ENCODE data around the gene CSF3R.
"Not testable (repeated sequence)": the region's sequence is repeated elsewhere in the genome, so short reads cannot be mapped to it uniquely, and the experiment has no call there.

The CSF3R gene

DNA sequence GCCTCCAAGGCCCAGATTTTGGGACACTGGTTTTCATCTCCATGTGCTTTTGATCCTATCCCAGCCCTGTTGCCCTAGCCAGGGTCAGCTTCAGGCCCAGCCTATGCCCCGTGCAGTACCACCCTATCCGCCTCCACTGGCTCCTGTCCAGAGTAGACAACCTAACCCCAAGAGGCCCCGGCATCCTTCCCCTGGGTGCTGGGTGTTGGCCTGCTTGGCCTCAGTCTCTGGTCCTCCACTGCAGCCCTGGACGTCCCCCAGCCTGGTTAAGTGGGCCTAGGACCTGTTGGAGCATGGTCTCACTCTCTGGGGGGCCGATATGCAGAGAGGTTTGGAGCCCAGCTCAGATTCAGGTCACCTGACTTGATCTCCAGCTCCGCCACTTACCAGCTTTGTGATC lies 1.6 kb downstream of the CSF3R start:
- no peak for DNase-seq

- DNase-seq = no peak
Observed at GRCh38 chr1:36480161-36480560, 2.6 kb downstream of the CSF3R start.

- DNase-seq = no peak
Observed at GRCh38 chr1:36479505-36480051, 3.1 kb downstream of the CSF3R start.

DNA sequence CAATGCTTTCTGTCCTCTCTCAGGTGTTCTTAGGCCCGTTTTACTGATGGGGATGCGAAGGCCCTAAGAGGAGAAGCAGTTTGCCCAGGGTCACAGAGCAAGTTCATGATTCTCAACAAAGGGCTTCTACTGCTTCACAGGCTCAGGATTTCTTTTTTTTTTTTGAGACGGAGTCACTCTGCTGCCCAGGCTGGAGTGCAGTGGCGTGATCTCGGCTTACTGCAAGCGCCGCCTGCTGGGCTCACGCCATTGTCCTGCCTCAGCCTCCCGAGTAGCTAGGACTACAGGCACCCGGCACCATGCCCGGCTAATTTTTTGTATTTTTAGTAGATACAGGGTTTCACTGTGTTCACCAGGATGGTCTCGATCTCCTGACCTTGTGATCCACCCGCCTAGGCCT lies 5.1 kb downstream of the CSF3R start:
- not testable (repeated sequence) for DNase-seq

- no peak for DNase-seq
Observed at GRCh38 chr1:36476945-36477344, 5.8 kb downstream of the CSF3R start.

GRCh38 chr1:36475910-36476604 lies 6.7 kb downstream of the CSF3R start:
- DNase-seq = peak; percentile 20

DNA sequence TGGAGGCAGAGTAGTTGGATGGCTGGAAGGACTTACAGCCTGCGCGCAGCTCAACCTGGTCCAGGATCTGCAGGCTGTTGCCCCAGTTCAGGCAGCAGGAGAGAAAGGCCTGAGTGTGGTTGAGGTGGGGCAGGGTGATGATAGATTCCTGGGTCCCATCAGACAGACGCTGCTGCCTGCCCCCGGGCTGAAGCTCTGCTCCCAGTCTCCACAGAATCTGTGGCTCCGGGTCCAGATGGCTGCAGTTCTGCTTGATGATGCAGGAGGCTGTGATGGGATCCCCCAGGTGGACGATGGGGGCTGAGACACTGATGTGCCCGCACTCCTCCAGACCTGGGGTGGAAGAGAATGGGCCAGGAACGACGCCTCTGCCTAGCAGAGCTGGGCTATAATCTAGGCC lies 7.4 kb downstream of the CSF3R start:
- DNase-seq = no peak

GRCh38 chr1:36472656-36473055 lies 10.1 kb downstream of the CSF3R start:
- DNase-seq = no peak

GRCh38 chr1:36471830-36472641 lies 10.7 kb downstream of the CSF3R start:
- peak; percentile 16 for DNase-seq

- no peak for DNase-seq
Observed at GRCh38 chr1:36469163-36469562, 13.6 kb downstream of the CSF3R start.

DNA sequence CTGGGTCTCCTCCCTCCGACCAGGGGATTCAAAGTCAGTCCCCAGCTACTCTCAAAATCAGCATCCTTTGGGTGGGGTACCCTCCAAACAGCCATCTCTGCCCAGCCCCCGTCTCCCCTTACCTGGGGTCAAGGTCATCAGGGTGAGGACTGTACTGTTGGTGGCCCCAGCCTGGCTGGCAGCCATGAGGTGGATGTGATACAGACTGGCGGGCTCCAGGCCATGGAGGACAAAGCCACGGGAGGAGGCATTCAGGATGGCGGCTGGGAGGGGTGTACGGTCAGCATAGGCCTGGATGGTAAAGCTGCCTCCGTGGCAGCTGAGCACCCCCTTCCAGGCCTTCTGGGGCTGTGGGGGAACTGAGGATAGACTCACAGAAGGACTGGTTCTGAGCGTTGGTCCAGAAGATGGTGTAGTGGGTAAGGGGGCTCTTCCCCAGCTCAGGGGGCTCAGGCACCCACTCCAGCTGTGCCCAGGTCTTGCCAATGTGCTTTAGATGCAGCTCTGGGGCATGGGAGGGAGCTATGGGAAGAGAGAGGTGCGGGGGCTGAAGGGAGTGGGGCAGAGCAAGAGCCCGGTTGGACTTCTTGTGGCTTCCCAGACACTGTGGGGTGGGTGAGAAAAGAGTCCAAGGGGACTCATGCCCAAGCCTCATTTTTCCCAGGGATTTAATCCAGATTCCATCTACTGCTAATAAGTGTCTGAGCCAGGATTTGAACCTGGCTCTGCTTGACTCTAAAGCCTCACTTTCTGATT lies 14.8 kb downstream of the CSF3R start:
- DNase-seq = no peak

DNA sequence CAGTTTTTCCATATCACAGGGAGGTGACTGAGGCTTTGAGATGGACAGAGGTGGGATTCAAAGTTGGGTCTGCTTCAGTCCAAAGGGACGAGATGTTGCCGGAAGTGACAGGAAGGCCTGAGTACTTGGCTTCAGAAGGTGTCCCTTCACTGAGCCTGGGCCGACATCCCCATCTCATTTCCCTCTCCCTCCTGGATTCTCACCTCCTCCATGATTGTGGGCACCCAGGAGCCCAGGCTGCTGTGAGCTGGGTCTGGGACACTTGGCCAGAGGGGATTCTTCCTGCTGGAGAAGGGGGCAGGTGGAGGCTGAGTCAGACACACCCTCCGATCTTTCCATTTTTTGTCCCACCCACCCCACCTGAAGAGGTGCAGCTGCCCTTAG lies 15.7 kb downstream of the CSF3R start:
- DNase-seq = no peak

DNA sequence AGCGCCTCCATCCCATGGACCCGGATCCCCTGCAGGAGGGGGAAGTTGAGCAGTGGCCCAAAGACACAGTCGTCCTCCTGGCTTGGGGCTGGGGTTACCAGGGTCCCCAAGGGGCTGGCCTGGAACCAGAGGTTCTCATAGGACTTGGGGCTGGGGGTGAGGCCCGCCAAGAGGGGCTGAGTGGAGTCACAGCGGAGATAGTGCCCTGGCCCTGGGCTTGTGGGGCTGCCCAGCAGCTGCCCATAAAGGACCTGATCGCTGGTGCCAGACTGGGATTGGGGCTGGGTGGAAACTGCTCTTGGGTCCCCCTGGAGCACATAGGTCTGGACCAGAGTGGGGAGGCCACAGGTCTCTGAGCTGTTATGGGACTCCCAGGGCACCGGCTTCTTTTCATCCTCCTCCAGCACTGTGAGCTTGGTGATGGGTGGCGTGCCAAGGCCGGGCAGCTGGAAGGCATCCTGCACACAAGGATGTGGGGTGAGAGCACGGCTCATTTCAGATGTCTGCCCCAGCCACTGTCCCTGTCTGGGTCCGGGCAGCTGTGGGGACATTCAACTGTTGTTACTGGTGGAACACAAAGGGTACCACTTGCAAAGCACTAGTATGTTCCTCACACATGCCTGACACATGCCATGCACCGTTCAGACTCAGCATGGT lies 16.2 kb downstream of the CSF3R start:
- DNase-seq = no peak

DNA sequence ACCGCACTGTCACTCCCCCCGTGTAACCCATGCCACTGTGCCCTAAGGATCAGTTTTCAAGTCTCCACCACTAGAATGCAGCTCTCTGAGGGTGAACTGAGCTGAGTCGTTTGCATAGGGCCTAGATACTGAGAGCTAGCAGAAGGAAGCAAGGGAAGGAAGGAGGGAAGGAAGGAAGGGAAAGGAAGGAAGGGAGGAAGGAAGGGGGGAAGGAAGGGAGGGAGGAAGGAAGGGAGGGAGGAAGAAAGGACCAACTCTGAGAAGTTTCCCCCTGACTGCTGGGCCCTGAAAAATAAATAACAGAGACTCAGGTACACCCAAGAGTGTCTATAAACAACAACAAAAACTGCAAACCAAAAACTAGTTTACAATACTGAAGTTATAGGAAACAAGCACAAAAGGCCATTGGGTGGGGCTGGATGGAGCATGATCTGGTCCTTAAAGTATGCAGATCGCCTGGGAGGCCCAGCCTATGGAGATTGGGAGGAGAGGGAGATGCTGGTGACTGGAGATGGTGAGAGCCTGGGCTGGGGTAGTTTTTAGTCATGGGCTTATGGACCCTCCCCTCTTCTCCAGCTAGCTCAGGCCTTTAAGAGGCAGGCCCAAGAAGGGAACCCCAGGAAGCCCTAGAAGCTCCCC lies 16.9 kb downstream of the CSF3R start:
- DNase-seq = no peak

DNA sequence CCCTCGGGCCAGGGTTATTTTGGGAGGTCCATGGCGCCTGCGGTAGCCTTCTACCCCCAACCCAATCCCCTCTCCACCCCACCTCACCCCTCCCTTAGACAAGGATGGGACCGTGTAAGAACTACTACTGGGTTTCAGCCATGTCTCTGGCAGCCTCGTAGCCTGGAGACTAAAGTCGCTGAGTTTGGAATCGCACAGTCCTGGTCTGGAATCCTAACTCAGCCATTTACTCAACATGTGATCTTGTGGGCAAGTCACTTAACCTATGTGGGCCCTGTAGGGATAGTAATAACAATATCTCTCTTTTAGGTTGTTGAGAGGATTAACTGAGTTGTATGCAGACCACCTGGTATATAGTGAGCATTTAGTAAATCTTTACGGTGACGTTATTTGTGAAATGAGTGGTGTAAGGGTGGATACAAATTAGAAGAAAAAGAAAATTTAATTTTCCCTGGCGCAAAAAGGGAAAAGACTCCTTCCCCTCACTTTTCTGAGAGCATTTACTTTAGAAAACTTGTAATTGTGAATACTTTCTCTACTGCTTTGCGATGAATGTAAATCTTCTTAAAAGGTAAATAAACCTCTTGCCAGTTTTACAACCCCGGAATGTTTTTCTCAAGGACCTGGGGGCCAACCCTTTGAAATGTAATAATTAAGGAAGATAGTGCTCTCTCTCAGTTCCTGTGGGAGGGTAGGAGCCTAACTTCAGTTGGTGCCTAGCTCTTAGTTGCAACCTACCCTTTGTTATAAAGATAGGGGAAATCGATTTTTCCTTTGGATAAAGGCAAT lies 17.9 kb downstream of the CSF3R start:
- DNase-seq = peak; percentile 77

GRCh38 chr1:36463803-36464604 lies 18.7 kb downstream of the CSF3R start, which contains the start of gene MRPS15:
TSS of gene MRPS15 (minus strand) at chr1:36464384. CDS start at chr1:36464275, 109 bp downstream.
- peak; percentile 98 for DNase-seq

DNA sequence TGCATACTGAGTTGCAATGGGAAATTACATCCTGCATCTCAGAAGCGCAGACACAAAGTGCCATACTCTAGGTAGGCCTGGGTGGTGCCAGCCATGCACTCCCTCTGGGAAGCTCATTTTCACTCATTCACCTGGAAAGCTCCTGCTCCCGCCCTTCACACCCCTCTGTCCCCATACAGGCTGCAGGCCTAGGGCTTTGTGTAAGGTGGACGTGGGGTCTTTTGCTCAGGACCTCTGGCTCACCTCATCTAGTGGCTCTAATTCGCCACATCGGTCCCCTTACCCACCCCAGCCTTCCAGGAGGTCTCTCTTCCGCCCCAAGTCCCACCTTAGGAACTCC lies 19.3 kb downstream of the CSF3R start:
- DNase-seq = peak; percentile 52

DNA sequence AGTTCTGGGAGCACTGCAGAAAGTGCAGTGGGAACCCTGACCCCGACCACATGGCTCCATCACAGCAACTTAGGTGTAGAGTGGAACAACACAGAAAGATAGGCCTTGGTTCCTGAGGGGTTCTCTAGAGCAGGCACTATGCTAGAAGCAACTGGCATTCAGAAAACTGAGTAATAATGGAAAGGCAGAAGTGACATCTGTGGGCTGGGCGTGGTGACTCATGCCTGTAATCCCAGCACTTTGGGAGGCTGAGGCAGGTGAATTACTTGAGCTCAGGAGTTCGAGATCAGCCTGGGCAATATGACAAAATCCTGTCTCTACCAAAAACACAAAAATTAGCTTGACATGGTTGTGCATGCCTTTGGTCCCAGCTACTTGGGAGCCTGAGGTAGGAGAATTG lies 23.8 kb downstream of the CSF3R start:
- DNase-seq = no peak

- DNase-seq = peak; percentile 51
Observed at GRCh38 chr1:36457691-36458090, 25.0 kb downstream of the CSF3R start.

DNA sequence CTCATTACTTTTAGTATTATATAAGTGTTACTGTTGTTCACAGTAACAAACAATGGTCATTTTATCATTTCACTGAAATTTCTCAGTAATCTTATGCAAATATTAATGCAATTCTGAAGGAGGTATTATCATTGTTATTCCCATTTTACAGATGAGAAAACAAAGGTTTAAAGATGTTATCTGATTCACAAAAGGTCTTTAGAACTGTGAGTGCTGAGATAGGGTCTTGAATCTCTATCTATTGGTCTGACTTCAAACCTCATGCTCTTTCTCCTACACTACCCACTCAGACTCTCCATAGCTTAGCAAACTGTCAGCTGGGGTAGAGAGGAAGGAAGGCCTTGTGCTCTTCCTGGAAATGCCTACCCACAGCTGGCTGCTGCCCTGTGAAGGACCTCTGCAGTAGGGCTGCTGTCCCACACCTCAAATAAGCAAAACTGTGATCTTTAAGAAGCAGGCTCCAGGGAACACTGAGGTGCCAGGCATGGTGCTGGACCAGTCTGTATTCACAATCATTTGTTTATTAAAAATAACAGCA lies 26.3 kb downstream of the CSF3R start:
- DNase-seq = no peak

Data from DMS53 (cell line).